Right atrium auricular region (tissue), 2 donors: Measurements from ENCODE around the gene CRHBP. TPM values are rescaled to one million over a fixed set of nuclear protein-coding genes. Genes with fewer than 3 reads are reported as not detected.
"Not testable (repeated sequence)": the region's sequence is repeated elsewhere in the genome, so short reads cannot be mapped to it uniquely, and the experiment has no call there.

Experiments
- DNase-seq: peaks from one replicate; pipeline ENCODE4 v3.0.0-alpha.2; 2019; ENCODE audit warnings: low spot score
- H3K27ac ChIP-seq, 2 donors: fragments of 200-600 bp; sonication (generic); 1 replicate in 1 of 2; 2 replicates in 1 of 2; pipeline ENCODE4 v1.5.1; 2016 to 2019
- H3K27me3 ChIP-seq, 2 donors: fragments of 200-600 bp; sonication (generic); one replicate each; pipeline versions ENCODE4 v1.5.1 to v1.6.0; 2017 to 2019
- H3K36me3 ChIP-seq: fragments of 200-600 bp; sonication (generic); one replicate; pipeline ENCODE4 v1.5.1; 2016
- H3K4me1 ChIP-seq, 2 donors: fragments of 200-600 bp; sonication (generic); one replicate each; pipeline versions ENCODE4 v1.5.1 to v1.6.0; 2017 to 2019
- H3K4me3 ChIP-seq, 2 donors: fragments of 200-600 bp; sonication (generic); 1 replicate in 1 of 2; 2 replicates in 1 of 2; pipeline ENCODE4 v1.5.1; 2017 to 2019; ENCODE audit warnings: mild to moderate bottlenecking in 1 of 2, moderate library complexity in 1 of 2
- H3K9me3 ChIP-seq, 2 donors: fragments of 200-600 bp; sonication (generic); one replicate each; pipeline ENCODE4 v1.5.1; 2019
- CTCF ChIP-seq, 2 donors: fragments of 200-600 bp; sonication (generic); IDR thresholded peaks; one replicate each; pipeline ENCODE4 v1.5.1; 2019; ENCODE audit warnings: antibody characterized with exemption in 2 of 2
- total RNA-seq, 2 donors: library from RNA; depleted of rRNA; stranded (reverse); fragments of >200 nt; gene quantifications; one replicate each; pipeline ENCODE4 v1.1.0, GENCODE V29; 2016

CRHBP gene
- total RNA-seq = 10 to 100 TPM in 1 of 2 donors, under 1 TPM in 1; 0.37 to 10.3 TPM

- no peak for TF ChIP-seq CTCF (IDR thresholded peaks at IDR 0.05)
- Histone ChIP-seq H3K4me3 (peak within 1 kb of the TSS; percentile 25 to 55), H3K27ac (no peak within 1 kb of the TSS)
Observed at GRCh38 chr5:76952795-76953536, at the start of gene CRHBP. CRHBP (plus strand) TSS chr5:76953045; CDS start chr5:76953135, 90 bp downstream.

GRCh38 chr5:76908166-76908565 is 44.7 kb upstream of the CRHBP start:
- Histone ChIP-seq H3K27me3 (no peaks in the 10 kb centered on the region), H3K9me3 (no peaks in the 10 kb centered on the region), H3K36me3 (no peaks in the 10 kb centered on the region), H3K4me1 (no peaks in the 10 kb centered on the region), H3K4me3 (no peak overlapping the region), H3K27ac (no peak overlapping the region)
- TF ChIP-seq CTCF (IDR thresholded peaks at IDR 0.05) = no peak
- DNase-seq = no peak

More at GRCh38 chr5:76952795-76953536, at the start of gene CRHBP:
- DNase-seq = no peak
- no peaks in the 10 kb centered on the region for H3K9me3 ChIP-seq
- no peaks in the 10 kb centered on the region for H3K36me3 ChIP-seq
- peaks cover 0 to 12% of the 10 kb centered on the region in 2 donors for H3K27me3 ChIP-seq
- H3K4me1 ChIP-seq = peaks cover 0 to 20% of the 10 kb centered on the region in 2 donors

GRCh38 chr5:76910344-76910933 is 42.4 kb upstream of the CRHBP start:
- not testable (repeated sequence) for H3K27me3 ChIP-seq, H3K27ac ChIP-seq, H3K4me3 ChIP-seq, H3K36me3 ChIP-seq, H3K9me3 ChIP-seq, DNase-seq, H3K4me1 ChIP-seq

- not testable (repeated sequence) for DNase-seq, H3K27me3 ChIP-seq, H3K4me1 ChIP-seq, H3K9me3 ChIP-seq, H3K36me3 ChIP-seq, H3K4me3 ChIP-seq, H3K27ac ChIP-seq
Observed at GRCh38 chr5:76914671-76915070, 38.2 kb upstream of the CRHBP start.

- H3K27me3 ChIP-seq = no peaks in the 10 kb centered on the region
- H3K27ac ChIP-seq = no peak overlapping the region
- H3K4me3 ChIP-seq = no peak overlapping the region
- no peak for TF ChIP-seq CTCF (IDR thresholded peaks at IDR 0.05)
- no peaks in the 10 kb centered on the region for H3K4me1 ChIP-seq
- H3K36me3 ChIP-seq = no peaks in the 10 kb centered on the region
- H3K9me3 ChIP-seq = no peaks in the 10 kb centered on the region
- DNase-seq = no peak
Observed at GRCh38 chr5:76918539-76918938, 34.3 kb upstream of the CRHBP start.

GRCh38 chr5:76920491-76920890 is 32.4 kb upstream of the CRHBP start:
- no peaks in the 10 kb centered on the region for H3K36me3 ChIP-seq
- H3K4me1 ChIP-seq = no peaks in the 10 kb centered on the region
- no peaks in the 10 kb centered on the region for H3K9me3 ChIP-seq
- TF ChIP-seq CTCF (IDR thresholded peaks at IDR 0.05) = no peak
- no peak overlapping the region for H3K4me3 ChIP-seq
- no peak overlapping the region for H3K27ac ChIP-seq
- H3K27me3 ChIP-seq = no peaks in the 10 kb centered on the region
- no peak for DNase-seq
